HepG2 (cell line): Measurements from ENCODE around the gene AEN. TPM values are rescaled to one million over a fixed set of nuclear protein-coding genes. Genes with fewer than 3 reads are reported as not detected.

Source experiments
- ATAC-seq: fragments of 200-7000 bp; cut with Tn5 transposase; 3 replicates; pipeline ENCODE4 v1.9.1; 2020; ENCODE audit warnings: mild to moderate bottlenecking, moderate library complexity
- BruUV-seq: library from RNA; stranded (reverse); fragments of 400-500 nt; replicated peaks from 2 replicates; lab custom pipeline; 2021; lab: Mats Ljungman, UMichigan
- CTCF ChIA-PET: fragments of 300-600 bp; formaldehyde crosslinking; extraction: SDS; loops from one replicate; lab custom pipeline; 2021; ENCODE audit warnings: low total read pairs, inconsistent platforms, low intra/inter-chr PET ratio; lab: Yijun Ruan, JAX
- POLR2A ChIA-PET: fragments of 350-600 bp; sonication (Branson Sonifier 250); formaldehyde crosslinking; loops from one replicate; lab custom pipeline; 2020; ENCODE audit warnings: antibody characterized with exemption, inconsistent platforms; lab: Yijun Ruan, JAX
- DNase-seq: peaks from one replicate; pipeline ENCODE4 v3.0.0-alpha.2; 2015; ENCODE audit warnings: low spot score
- FAIRE-seq: peaks from 3 replicates; lab custom pipeline; 2011; peaks lifted over from hg19 to GRCh38; lab: Jason Lieb, UNC
- H2AFZ ChIP-seq: one replicate; pipeline ENCODE4 v1.6.1; 2011; ENCODE audit warnings: low read length, inconsistent platforms
- H3K27ac ChIP-seq: fragments of 300-600 bp; 3 replicates; pipeline ENCODE4 v1.8.0; 2011; ENCODE audit warnings: mixed run types, mild to moderate bottlenecking, mixed read lengths, low read length, inconsistent platforms; ENCODE audit not compliant: insufficient read depth; ENCODE audit errors: extremely low read length
- H3K27me3 ChIP-seq, 2 experiments: fragments of 200-600 bp in 1 of 2; 2 replicates in 1 of 2; 3 replicates in 1 of 2; pipeline versions ENCODE4 v1.6.0 to v1.8.0; 2011; ENCODE audit warnings: low read length in 2 of 2, mild to moderate bottlenecking in 2 of 2, moderate library complexity in 2 of 2, inconsistent platforms in 1 of 2; ENCODE audit not compliant: insufficient read depth in 2 of 2, control insufficient read depth in 1 of 2
- H3K36me3 ChIP-seq, 2 experiments: fragments of 200-600 bp in 1 of 2; replicated peaks in 1 of 2; 2 replicates in 1 of 2; 3 replicates in 1 of 2; pipeline versions ENCODE4 v1.5.1 to v1.8.0; 2011; ENCODE audit warnings: low read length in 2 of 2, inconsistent platforms in 1 of 2; ENCODE audit not compliant: insufficient read depth in 2 of 2, control insufficient read depth in 1 of 2
- H3K4me1 ChIP-seq: 2 replicates; pipeline ENCODE4 v1.5.1; 2012; ENCODE audit warnings: low read length, inconsistent platforms; ENCODE audit not compliant: insufficient read depth
- H3K4me2 ChIP-seq: 2 replicates; pipeline ENCODE4 v1.6.0; 2011; ENCODE audit warnings: low read depth, low read length, inconsistent platforms
- H3K4me3 ChIP-seq, 3 experiments: fragments of 200-600 bp in 1 of 3; sonication (generic), shearing (Covaris generic) in 1 of 3; replicated peaks in 1 of 3; 2 replicates each; pipeline ENCODE4 v1.5.1; 2011 to 2016; ENCODE audit warnings: low read length in 3 of 3, inconsistent platforms in 2 of 3, low read depth in 2 of 3, mild to moderate bottlenecking in 2 of 3, control low read depth in 1 of 3, mixed read lengths in 1 of 3; ENCODE audit not compliant: insufficient read depth in 1 of 3
- H3K79me2 ChIP-seq: one replicate; pipeline ENCODE4 v1.6.1; 2011; ENCODE audit warnings: low read length, inconsistent platforms; ENCODE audit not compliant: insufficient read depth
- H3K9ac ChIP-seq: 2 replicates; pipeline ENCODE4 v1.6.0; 2011; ENCODE audit warnings: mild to moderate bottlenecking, low read depth, low read length, inconsistent platforms; ENCODE audit not compliant: insufficient read depth
- H3K9me3 ChIP-seq: 2 replicates; pipeline ENCODE4 v1.5.1; 2012; ENCODE audit warnings: mild to moderate bottlenecking, low read length
- H4K20me1 ChIP-seq: 2 replicates; pipeline ENCODE4 v1.6.0; 2011; ENCODE audit warnings: inconsistent platforms, mild to moderate bottlenecking, low read length, moderate library complexity; ENCODE audit not compliant: insufficient read depth
- CEBPG ChIP-seq: IDR thresholded peaks from 2 replicates; pipeline ENCODE4 v1.6.1; 2016
- EED ChIP-seq: sonication (generic); formaldehyde crosslinking; IDR thresholded peaks from 2 replicates; pipeline ENCODE4 v1.5.0; 2020; ENCODE audit warnings: mild to moderate bottlenecking, missing genetic modification reagents
- ESRRA ChIP-seq: sonication (generic); formaldehyde crosslinking; IDR thresholded peaks from 2 replicates; pipeline ENCODE4 v1.5.1; 2020; ENCODE audit warnings: mild to moderate bottlenecking, low read depth, missing genetic modification reagents
- JUN ChIP-seq: sonication (generic); formaldehyde crosslinking; IDR thresholded peaks from 2 replicates; pipeline ENCODE4 v1.4.0; 2020; ENCODE audit warnings: mild to moderate bottlenecking, missing genetic modification reagents
- LRRFIP1 ChIP-seq: sonication (generic); formaldehyde crosslinking; conservative IDR thresholded peaks from 2 replicates; pipeline ENCODE4 v1.4.0; 2020; ENCODE audit warnings: missing genetic modification reagents
- MYPOP ChIP-seq: sonication (generic); formaldehyde crosslinking; IDR thresholded peaks from 2 replicates; pipeline ENCODE4 v1.8.1; 2023; ENCODE audit warnings: mild to moderate bottlenecking, moderate library complexity, missing genetic modification reagents
- NR2C2 ChIP-seq: sonication (generic); formaldehyde crosslinking; IDR thresholded peaks from 2 replicates; pipeline ENCODE4 v1.4.0; 2020; ENCODE audit warnings: missing genetic modification reagents, mild to moderate bottlenecking, moderate library complexity, borderline replicate concordance
- STAT6 ChIP-seq: sonication (generic); formaldehyde crosslinking; IDR thresholded peaks from 2 replicates; pipeline ENCODE4 v1.4.0; 2020; ENCODE audit warnings: missing genetic modification reagents, mild to moderate bottlenecking, borderline replicate concordance
- TERF1 ChIP-seq: sonication (generic); formaldehyde crosslinking; IDR thresholded peaks from 2 replicates; pipeline ENCODE4 v1.8.0; 2022; ENCODE audit warnings: mild to moderate bottlenecking, missing genetic modification reagents, moderate library complexity
- ZFP90 ChIP-seq: sonication (generic); formaldehyde crosslinking; IDR thresholded peaks from 2 replicates; pipeline ENCODE4 v1.8.0; 2022; ENCODE audit warnings: missing genetic modification reagents, mild to moderate bottlenecking, inconsistent platforms, borderline replicate concordance
- ZSCAN30 ChIP-seq: sonication (generic); formaldehyde crosslinking; IDR thresholded peaks from 2 replicates; pipeline ENCODE4 v1.5.0; 2020; ENCODE audit warnings: mild to moderate bottlenecking, missing genetic modification reagents
- WGBS: methylation state at CpG from one replicate; pipeline ENCODE4 v1.1.6; 2017; ENCODE audit warnings: low lambda C conversion rate; 5-methylcytosine and 5-hydroxymethylcytosine counted together
- in situ Hi-C: cut with HindIII; loops from 2 replicates; pipeline ENCODE4 v1.10.0; 2017; ENCODE audit warnings: low pct_unique_long_range_greater_than_20kb; ENCODE audit not compliant: extremely low pct_ligation_motif_present
- intact Hi-C: fragments of 100-400 bp; cut with micrococcal nuclease; formaldehyde crosslinking; loops from one replicate; pipeline ENCODE4 v1.10.0; 2022; ENCODE audit not compliant: unreplicated experiment
- polyA plus RNA-seq, 8 experiments: library from polyadenylated mRNA; depleted of rRNA in 3 of 8; stranded (reverse) in 7 of 8; unstranded in 1 of 8; fragments of >200 nt; fragmentation: Illumina TruSeq in 4 of 8; extraction: Trizol in 4 of 8; gene quantifications; 2 replicates each; pipeline versions ENCODE4 v1.2.1 to v1.2.3, GENCODE V29; 2011 to 2016; ENCODE audit warnings: low read depth in 4 of 8, missing spikeins in 1 of 8, mixed read lengths in 1 of 8; ENCODE audit not compliant: insufficient read depth in 1 of 8
- total RNA-seq, 5 experiments: library from RNA; depleted of rRNA; stranded (reverse); fragments of >200 nt; fragmentation: Illumina TruSeq; extraction: Trizol; gene quantifications; 2 replicates each; pipeline ENCODE4 v1.2.3, GENCODE V29; 2016; ENCODE audit warnings: low read depth in 1 of 5

AEN gene
- total and polyA plus RNA-seq, 2 of the 13 experiments (the other 11 are each of a cell fraction or from before 2014, with no cell fraction given), result 51.3 to 118 TPM

GRCh38 chr15:88622605-88622975 is 1.4 kb downstream of the AEN start:
- ATAC-seq (no peak), DNase-seq (no peak), FAIRE-seq (no peak)
- ChIA-PET CTCF (no interaction called here), POLR2A (interaction anchor here (0.7 to 2.2 kb wide), 5 partner anchors 10 to 159 kb away, joined by 3 to 47 read pairs (median 7); partner anchors contain the start of gene ISG20)
- Histone ChIP-seq H3K4me1 (peaks cover 59% of the 10 kb centered on the region), H3K9me3 (no peaks in the 10 kb centered on the region), H3K27me3 (no peaks in the 10 kb centered on the region), H3K79me2 (peaks cover 67% of the 10 kb centered on the region), H3K27ac (peak overlapping the region; percentile 93), H3K36me3 (peaks cover 6 to 28% of the 10 kb centered on the region in 2 experiments), H3K4me3 (peak overlapping the region; percentile 87 to 96 (median 94)), H3K4me2 (peak overlapping the region; percentile 84), H4K20me1 (peaks cover 51% of the 10 kb centered on the region), H2AFZ (no peak overlapping the region), H3K9ac (peak overlapping the region; percentile 99)
- in situ Hi-C loops (no loop called here), intact Hi-C loops (loop anchor here (1.0 to 10.0 kb wide), 2 partner anchors 16 to 212 kb away; no protein-coding TSS in a partner anchor)
- no peak for TF ChIP-seq JUN (CRISPR knock-in tag)
- TF ChIP-seq NR2C2 (CRISPR knock-in tag), result no peak
- TF ChIP-seq EED (CRISPR knock-in tag), result no peak
- TF ChIP-seq TERF1 (CRISPR knock-in tag), result no peak
- no peak for TF ChIP-seq ESRRA (CRISPR knock-in tag)
- no peak for TF ChIP-seq MYPOP (CRISPR knock-in tag)
- TF ChIP-seq STAT6 (CRISPR knock-in tag), result no peak
- no peak for TF ChIP-seq ZSCAN30 (CRISPR knock-in tag)
- no peak for TF ChIP-seq CEBPG (CRISPR knock-in tag)
- TF ChIP-seq ZFP90 (CRISPR knock-in tag), result no peak
- TF ChIP-seq LRRFIP1 (CRISPR knock-in tag), result no peak
- no TSS peak for BruUV-seq
- 16% methylated on average over 5 of the region's 5 CpGs for WGBS
